Vagina (tissue), 2 donors: ENCODE results near the gene RRH.

Experiments
- CTCF ChIP-seq, 3 experiments: fragments of 450-650 bp in 2 of 3; fragments of 200-600 bp in 1 of 3; sonication (generic) in 1 of 3; IDR thresholded peaks; one replicate each; pipeline ENCODE4 v1.5.1; 2017 to 2019; ENCODE audit warnings: antibody characterized with exemption in 3 of 3, mild to moderate bottlenecking in 2 of 3, moderate library complexity in 2 of 3
- POLR2AphosphoS5 ChIP-seq, 2 donors: sonication (generic); formaldehyde crosslinking; IDR thresholded peaks; one replicate each; pipeline ENCODE4 v1.9.0; 2017; ENCODE audit warnings: antibody characterized with exemption in 2 of 2, mild to moderate bottlenecking in 2 of 2, low read depth in 1 of 2; ENCODE audit not compliant: insufficient read depth in 1 of 2

- TF ChIP-seq CTCF (IDR thresholded peaks at IDR 0.05) (no peak), POLR2AphosphoS5 (IDR thresholded peaks at IDR 0.05; ENCODE audit: insufficient read depth in 1 of 2, low read depth in 1 of 2) (no peak)
Measured at GRCh38 chr4:109872950-109873656, 45.3 kb downstream of the RRH start.
